ENCODE results near the gene PXYLP1. TPM values are rescaled to one million over a fixed set of nuclear protein-coding genes. Genes with fewer than 3 reads are reported as not detected.

PXYLP1 gene
- polyA plus RNA-seq, 1 experiment, result 20.0 TPM

DNA sequence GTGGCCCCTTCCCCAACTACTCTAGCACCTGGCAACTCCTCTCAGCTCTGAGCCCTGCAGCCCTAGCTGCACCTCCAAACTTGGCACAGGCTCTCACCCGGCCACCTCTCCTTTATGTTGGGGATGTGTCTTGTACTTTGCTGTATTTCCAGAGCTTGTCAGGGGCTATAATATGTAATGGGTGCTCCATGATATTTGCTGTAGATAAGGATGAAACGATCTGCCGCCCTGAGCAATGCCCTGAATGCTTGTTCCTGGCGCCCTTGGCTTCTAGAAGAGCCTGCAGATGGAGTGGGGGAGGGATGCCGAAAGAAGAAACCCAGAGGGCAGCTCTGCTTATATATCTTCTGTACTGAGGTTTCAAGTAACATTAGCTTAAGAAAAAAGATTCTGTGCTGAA lies 100.8 kb downstream of the PXYLP1 start:
- TF ChIP-seq, protein P1, sequence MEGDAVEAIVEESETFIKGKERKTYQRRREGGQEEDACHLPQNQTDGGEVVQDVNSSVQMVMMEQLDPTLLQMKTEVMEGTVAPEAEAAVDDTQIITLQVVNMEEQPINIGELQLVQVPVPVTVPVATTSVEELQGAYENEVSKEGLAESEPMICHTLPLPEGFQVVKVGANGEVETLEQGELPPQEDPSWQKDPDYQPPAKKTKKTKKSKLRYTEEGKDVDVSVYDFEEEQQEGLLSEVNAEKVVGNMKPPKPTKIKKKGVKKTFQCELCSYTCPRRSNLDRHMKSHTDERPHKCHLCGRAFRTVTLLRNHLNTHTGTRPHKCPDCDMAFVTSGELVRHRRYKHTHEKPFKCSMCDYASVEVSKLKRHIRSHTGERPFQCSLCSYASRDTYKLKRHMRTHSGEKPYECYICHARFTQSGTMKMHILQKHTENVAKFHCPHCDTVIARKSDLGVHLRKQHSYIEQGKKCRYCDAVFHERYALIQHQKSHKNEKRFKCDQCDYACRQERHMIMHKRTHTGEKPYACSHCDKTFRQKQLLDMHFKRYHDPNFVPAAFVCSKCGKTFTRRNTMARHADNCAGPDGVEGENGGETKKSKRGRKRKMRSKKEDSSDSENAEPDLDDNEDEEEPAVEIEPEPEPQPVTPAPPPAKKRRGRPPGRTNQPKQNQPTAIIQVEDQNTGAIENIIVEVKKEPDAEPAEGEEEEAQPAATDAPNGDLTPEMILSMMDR (IDR thresholded peaks at IDR 0.05; ENCODE audit: low read depth, low read length), result no peak
- no peak for DNase-seq (ENCODE audit: low read depth, low spot score)
- Histone ChIP-seq H3K4me3 (ENCODE audit: low read depth, low read length) (no peak overlapping the region), H3K27ac (ENCODE audit: low read depth, low read length) (peak overlapping the region; percentile 91), H3K9me3 (ENCODE audit: control insufficient read depth, insufficient read depth, low read length) (no peaks in the 10 kb centered on the region), H3K27me3 (ENCODE audit: control insufficient read depth, insufficient read depth, low read length) (no peaks in the 10 kb centered on the region)
- ChIA-PET POLR2A (interaction anchor here (0.6 to 1.3 kb wide), 3 partner anchors 32 to 38 kb away, joined by 3 to 9 read pairs (median 3); no protein-coding TSS in a partner anchor), CTCF (interaction anchor here (1.0 to 1.9 kb wide), 3 partner anchors 9 to 104 kb away, joined by 3 to 8 read pairs (median 4); no protein-coding TSS in a partner anchor)

DNA sequence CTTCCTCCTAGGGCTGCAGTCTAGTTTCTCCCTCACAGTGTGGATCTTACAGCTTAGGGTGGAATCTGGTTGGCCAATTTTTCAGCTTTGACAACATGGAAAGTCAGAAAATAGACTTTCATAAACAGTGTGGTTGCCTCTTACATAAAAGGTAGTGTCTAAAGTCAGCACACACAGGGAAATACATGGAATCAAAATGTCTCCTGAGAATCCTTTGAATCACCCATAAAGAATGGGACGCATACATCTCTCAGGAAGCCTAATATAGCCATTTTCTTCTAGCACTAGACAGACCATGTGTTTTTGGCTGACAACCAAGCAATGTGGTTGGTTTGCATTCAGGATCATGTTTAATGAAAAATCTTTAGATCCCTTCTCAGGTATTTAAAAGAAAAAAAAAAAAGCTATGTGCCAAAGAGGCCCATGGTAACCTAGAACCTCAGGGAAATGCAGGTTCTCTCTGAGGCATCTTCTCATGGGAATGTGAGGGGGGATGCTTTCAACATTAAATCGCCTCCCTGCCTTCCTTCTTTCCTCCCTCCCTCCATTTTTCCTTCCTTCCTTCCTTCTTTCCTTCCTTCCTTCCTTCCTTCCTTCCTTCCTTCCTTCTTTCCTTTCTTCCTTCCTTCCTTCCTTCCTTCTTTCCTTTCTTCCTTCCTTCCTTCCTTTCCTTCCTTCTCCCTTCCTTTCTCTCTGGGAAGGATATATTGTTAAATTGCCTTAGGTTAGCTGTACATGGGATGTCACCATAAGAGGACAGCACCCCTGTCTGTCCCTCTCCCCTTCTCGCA lies 102.4 kb downstream of the PXYLP1 start:
- H3K9me3 ChIP-seq (ENCODE audit: control insufficient read depth, insufficient read depth, low read length), result no peaks in the 10 kb centered on the region
- no peaks in the 10 kb centered on the region for H3K27me3 ChIP-seq (ENCODE audit: control insufficient read depth, insufficient read depth, low read length)
- ChIA-PET CTCF (interaction anchor here (1.4 to 1.6 kb wide), 2 partner anchors 22 to 28 kb away, joined by 5 to 6 read pairs; no protein-coding TSS in a partner anchor), POLR2A (interaction anchor here (0.6 to 0.9 kb wide), 2 partner anchors 33 to 49 kb away, joined by 3 to 12 read pairs; no protein-coding TSS in a partner anchor)
- H3K27ac ChIP-seq (ENCODE audit: low read depth, low read length), result peak overlapping the region; percentile 87
- H3K4me3 ChIP-seq (ENCODE audit: low read depth, low read length), result no peak overlapping the region
- DNase-seq (ENCODE audit: low read depth, low spot score), result no peak
- TF ChIP-seq, protein P1 (IDR thresholded peaks at IDR 0.05; ENCODE audit: low read depth, low read length), result no peak

DNA sequence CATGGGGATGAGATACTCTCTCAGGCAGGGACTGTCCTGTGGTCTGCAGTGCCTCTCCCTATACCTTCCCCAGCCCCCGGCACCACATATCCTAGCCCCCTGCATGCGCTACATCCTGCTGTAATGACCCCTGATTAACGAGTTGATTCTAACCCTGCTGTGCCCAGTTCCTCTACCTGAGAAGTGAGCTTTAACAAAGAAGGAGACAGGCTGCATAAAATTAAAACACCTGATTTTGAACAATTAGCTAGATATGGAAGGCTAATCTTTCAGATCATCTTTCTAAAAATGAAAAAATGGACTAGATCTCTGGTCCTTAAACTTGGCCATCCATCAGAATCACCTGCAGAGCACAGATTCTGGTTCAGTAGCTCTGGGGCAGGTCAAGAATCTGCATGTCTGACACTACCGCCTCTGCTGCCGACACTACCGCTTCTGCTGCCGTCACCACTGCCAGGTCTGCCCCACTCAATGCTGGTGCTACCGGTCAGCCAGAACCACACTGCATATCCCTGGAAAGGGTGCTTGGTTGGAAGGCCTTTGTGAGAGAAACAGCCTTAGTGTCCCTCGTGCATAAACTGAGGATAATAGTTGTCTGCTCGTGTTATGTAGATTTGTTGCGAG lies 103.1 kb downstream of the PXYLP1 start:
- H3K4me3 ChIP-seq (ENCODE audit: low read depth, low read length), result no peak overlapping the region
- no peak overlapping the region for H3K27ac ChIP-seq (ENCODE audit: low read depth, low read length)
- CTCF ChIA-PET, result interaction anchor here (0.5 to 1.6 kb wide), 3 partner anchors 22 to 29 kb away, joined by 3 to 6 read pairs (median 5); no protein-coding TSS in a partner anchor
- H3K9me3 ChIP-seq (ENCODE audit: control insufficient read depth, insufficient read depth, low read length), result no peaks in the 10 kb centered on the region
- TF ChIP-seq, protein P1 (IDR thresholded peaks at IDR 0.05; ENCODE audit: low read depth, low read length), result no peak
- POLR2A ChIA-PET, result interaction anchor here (0.6 to 0.9 kb wide), 2 partner anchors 34 to 48 kb away, joined by 3 to 12 read pairs; no protein-coding TSS in a partner anchor
- no peak for DNase-seq (ENCODE audit: low read depth, low spot score)
- no peaks in the 10 kb centered on the region for H3K27me3 ChIP-seq (ENCODE audit: control insufficient read depth, insufficient read depth, low read length)

DNA sequence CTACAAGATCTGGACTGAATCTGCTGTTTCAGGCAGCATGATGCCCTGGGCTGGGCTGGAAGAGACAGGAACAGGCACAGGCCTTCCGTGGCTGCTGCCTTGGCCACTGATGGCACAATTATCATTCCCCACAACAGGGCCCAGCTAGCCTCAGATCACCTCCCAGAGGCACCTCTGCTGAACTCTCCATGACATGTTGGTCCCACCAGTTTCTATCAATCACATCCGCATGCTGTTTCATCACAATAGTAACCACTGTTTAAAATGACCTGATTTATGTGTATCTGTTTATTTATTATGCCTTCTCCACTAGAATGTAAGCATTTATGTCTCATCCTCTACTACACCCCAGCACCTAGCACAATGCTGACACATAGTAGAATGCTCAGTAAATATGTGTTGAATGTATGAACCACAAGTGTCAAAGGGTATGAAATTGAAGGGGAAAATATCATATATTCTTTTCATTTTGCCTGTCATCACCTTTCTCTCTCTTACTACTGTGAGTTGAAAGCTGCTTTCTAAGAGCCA lies 104.0 kb downstream of the PXYLP1 start:
- Histone ChIP-seq H3K27ac (ENCODE audit: low read depth, low read length) (peak overlapping the region; percentile 57), H3K9me3 (ENCODE audit: control insufficient read depth, insufficient read depth, low read length) (peaks cover 2% of the 10 kb centered on the region; the same call in 1 of the 2 replicates), H3K4me3 (ENCODE audit: low read depth, low read length) (no peak overlapping the region), H3K27me3 (ENCODE audit: control insufficient read depth, insufficient read depth, low read length) (no peaks in the 10 kb centered on the region)
- TF ChIP-seq, protein P1 (IDR thresholded peaks at IDR 0.05; ENCODE audit: low read depth, low read length), result no peak
- CTCF ChIA-PET, result interaction anchor here (0.8 to 1.6 kb wide), 3 partner anchors 23 to 32 kb away, joined by 4 to 6 read pairs (median 5); no protein-coding TSS in a partner anchor
- POLR2A ChIA-PET, result interaction anchor here (0.8 kb wide), 1 partner anchor 24 kb away, joined by 3 read pairs; no protein-coding TSS in a partner anchor
- DNase-seq (ENCODE audit: low read depth, low spot score), result no peak

Data from AG04450 (cell line).